Measurements from ENCODE around the gene HOXA6. TPM values are rescaled to one million over a fixed set of nuclear protein-coding genes. Genes with fewer than 3 reads are reported as not detected.

HOXA6 gene
- total and polyA plus RNA-seq, 2 donors (not counting 1 experiment from before 2014, with no cell fraction given), result 0.18 to 0.49 TPM

- intact Hi-C loops (cut with micrococcal nuclease), result loop anchor here (1.0 kb wide), 1 partner anchor 11 kb away; no protein-coding TSS in a partner anchor
- peak; percentile 40 for TF ChIP-seq EZH2 (IDR thresholded peaks at IDR 0.05; ENCODE audit: borderline replicate concordance, insufficient read depth, low read depth, low read length, poor library complexity, severe bottlenecking)
- TF ChIP-seq, protein P1, sequence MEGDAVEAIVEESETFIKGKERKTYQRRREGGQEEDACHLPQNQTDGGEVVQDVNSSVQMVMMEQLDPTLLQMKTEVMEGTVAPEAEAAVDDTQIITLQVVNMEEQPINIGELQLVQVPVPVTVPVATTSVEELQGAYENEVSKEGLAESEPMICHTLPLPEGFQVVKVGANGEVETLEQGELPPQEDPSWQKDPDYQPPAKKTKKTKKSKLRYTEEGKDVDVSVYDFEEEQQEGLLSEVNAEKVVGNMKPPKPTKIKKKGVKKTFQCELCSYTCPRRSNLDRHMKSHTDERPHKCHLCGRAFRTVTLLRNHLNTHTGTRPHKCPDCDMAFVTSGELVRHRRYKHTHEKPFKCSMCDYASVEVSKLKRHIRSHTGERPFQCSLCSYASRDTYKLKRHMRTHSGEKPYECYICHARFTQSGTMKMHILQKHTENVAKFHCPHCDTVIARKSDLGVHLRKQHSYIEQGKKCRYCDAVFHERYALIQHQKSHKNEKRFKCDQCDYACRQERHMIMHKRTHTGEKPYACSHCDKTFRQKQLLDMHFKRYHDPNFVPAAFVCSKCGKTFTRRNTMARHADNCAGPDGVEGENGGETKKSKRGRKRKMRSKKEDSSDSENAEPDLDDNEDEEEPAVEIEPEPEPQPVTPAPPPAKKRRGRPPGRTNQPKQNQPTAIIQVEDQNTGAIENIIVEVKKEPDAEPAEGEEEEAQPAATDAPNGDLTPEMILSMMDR (IDR thresholded peaks at IDR 0.05), result no peak
- Histone ChIP-seq H2AFZ (ENCODE audit: insufficient read depth, low read depth, low read length, poor library complexity, severe bottlenecking) (peak overlapping the region; percentile 64), H3K36me3 (replicated peaks in 1 of 2; ENCODE audit: control extremely low read depth in 1 of 2, control insufficient read depth in 1 of 2, extremely low read depth in 1 of 2, insufficient read depth in 2 of 2, low read length in 1 of 2) (no peaks in the 10 kb centered on the region), H3K9me3 (ENCODE audit: control extremely low read depth in 1 of 3, control insufficient read depth in 2 of 3, insufficient read depth in 1 of 3, low read length in 2 of 3) (peaks cover 0 to 59% (median 10%) of the 10 kb centered on the region in 3 donors), H4K20me1 (ENCODE audit: control insufficient read depth, insufficient read depth, low read length, poor library complexity, severe bottlenecking) (peaks cover 8% of the 10 kb centered on the region), H3K4me2 (replicated peaks; ENCODE audit: low read depth, low read length, poor library complexity, severe bottlenecking) (peak overlapping the region; percentile 93), H3K79me2 (ENCODE audit: control insufficient read depth, insufficient read depth, low read length) (no peaks in the 10 kb centered on the region), H3K27ac (ENCODE audit: low read length in 2 of 2) (no peak overlapping the region), H3K4me1 (ENCODE audit: control insufficient read depth in 2 of 2, insufficient read depth in 2 of 2, low read length in 2 of 2) (peaks cover 36 to 59% of the 10 kb centered on the region in 2 donors), H3K9ac (ENCODE audit: low read length) (peak overlapping the region; percentile 61), H3K4me3 (ENCODE audit: control extremely low read depth in 1 of 5, extremely low read depth in 1 of 5, insufficient read depth in 1 of 5, low read depth in 2 of 5, low read length in 4 of 5) (peak overlapping the region in 3 of 5 experiments; percentile 36 to 55 (median 51)), H3K27me3 (replicated peaks in 1 of 4; ENCODE audit: control extremely low read depth in 1 of 4, control insufficient read depth in 3 of 4, insufficient read depth in 4 of 4, low read length in 3 of 4) (peaks cover 0 to 95% (median 79%) of the 10 kb centered on the region in 4 experiments)
- H3K27ac Mint-ChIP-seq, result no peak overlapping the region
- peaks cover 54% of the 10 kb centered on the region for H3K27me3 Mint-ChIP-seq
- ChIA-PET POLR2A (interaction anchor here (0.8 kb wide), 1 partner anchor 23 kb away, joined by 3 read pairs; no protein-coding TSS in a partner anchor), CTCF (interaction anchor here (0.7 to 1.9 kb wide), 5 partner anchors 8 to 24 kb away, joined by 3 to 5 read pairs (median 3); no protein-coding TSS in a partner anchor)
- 3% methylated on average over 59 of the region's 59 CpGs for whole genome bisulfite sequencing (ENCODE audit: insufficient coverage)
- ATAC-seq (ENCODE audit: low read depth) (peak; percentile 85), DNase-seq (peak; percentile 75)
- H3K4me1 Mint-ChIP-seq, result peaks cover 19% of the 10 kb centered on the region
- H3K9me3 Mint-ChIP-seq (ENCODE audit: insufficient read depth), result no peaks in the 10 kb centered on the region
- peak overlapping the region; percentile 54 for H3K4me3 Mint-ChIP-seq
Measured at GRCh38 chr7:27173511-27173955, 26.0 kb upstream of the HOXA6 start.

Measured in B cell (primary cell).